ENCODE measurements around the gene ARHGEF7.
"Not testable (repeated sequence)": the region's sequence is repeated elsewhere in the genome, so short reads cannot be mapped to it uniquely, and the experiment has no call there.

ARHGEF7 gene

DNA sequence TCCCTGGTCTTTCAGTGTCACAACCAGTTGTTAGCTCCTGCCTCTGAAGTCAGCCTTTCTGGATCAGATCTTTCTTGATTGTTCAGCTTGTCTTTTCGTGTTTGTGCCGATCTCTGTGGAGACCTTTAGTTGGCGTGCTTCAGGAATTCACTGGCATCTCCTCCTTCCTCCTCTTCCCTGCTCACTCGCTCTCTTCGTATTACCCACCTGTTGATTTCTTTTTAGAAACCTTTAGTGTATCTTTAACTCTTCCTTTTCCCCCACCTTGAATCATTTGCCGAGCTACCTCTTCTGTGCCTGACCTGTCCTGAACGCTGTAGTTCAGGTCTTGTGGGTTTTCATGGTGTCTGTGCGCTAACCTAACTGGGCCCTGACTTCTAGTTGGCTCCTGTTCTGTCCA lies 141.3 kb downstream of the ARHGEF7 start:
- no peak for DNase-seq
- in situ Hi-C loops (cut with HindIII; ENCODE audit: low pct_ligation_motif_present, low pct_unique_long_range_greater_than_20kb, low sequenced_read_pairs): no loop called here

DNA sequence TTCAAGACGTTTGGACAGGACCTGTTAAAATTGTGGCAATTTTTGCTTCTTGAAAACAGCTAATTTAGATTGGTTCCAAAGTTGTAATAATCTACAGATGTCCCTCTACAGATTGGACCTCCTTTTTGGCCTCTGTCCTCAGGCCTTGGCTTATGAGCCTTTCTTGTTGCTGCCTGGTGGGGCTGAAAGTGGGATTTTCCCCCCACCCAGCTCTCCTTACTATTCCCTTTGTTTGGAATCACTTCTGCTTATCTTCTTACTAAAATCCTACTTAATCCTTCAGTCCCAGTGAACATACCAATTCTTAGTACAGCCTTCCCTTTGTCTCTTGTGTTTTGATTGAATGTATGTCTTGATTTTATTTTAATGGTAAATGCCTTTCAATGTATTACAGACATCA lies 141.8 kb downstream of the ARHGEF7 start:
- in situ Hi-C loops (cut with HindIII; ENCODE audit: low pct_ligation_motif_present, low pct_unique_long_range_greater_than_20kb, low sequenced_read_pairs): no loop called here
- DNase-seq: no peak

DNA sequence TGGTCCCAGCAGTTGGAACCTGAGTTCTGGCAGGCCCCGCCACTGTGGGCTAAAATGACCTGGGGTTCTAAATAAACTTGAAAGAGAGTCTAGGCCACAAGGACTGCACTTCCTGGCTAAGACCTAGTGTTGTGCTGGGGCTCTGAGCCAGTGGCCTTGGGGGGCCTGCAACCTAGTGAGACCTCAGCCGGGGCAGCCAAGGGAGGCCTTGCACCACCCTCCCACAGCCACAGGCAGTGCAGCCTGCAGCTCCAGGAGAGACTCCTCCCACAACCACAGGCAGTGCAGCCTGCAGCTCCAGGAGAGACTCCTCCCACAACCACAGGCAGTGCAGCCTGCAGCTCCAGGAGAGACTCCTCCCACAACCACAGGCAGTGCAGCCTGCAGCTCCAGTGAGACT lies 142.8 kb downstream of the ARHGEF7 start:
- in situ Hi-C loops (cut with HindIII; ENCODE audit: low pct_ligation_motif_present, low pct_unique_long_range_greater_than_20kb, low sequenced_read_pairs); DNase-seq: not testable (repeated sequence)

DNA sequence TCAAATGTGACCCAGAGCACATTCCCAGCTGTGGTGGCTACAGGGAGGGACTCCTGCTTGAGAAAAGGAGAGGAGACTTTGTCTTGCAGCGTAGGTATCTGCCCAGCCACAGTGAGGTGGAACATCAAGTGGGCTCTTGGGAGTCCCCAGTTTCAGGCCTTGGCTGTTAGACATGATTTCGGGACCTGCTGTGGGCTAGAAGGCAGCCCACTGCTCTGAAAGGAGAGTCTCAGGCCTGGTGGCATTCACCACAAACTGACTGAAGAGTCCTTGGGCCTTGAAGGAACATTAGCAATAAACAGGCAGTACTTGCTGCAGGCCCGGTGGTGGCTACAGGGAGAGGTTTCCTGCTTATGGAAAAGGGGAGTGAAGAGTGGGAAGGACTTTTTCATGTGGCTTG lies 143.5 kb downstream of the ARHGEF7 start:
- DNase-seq: no peak

DNA sequence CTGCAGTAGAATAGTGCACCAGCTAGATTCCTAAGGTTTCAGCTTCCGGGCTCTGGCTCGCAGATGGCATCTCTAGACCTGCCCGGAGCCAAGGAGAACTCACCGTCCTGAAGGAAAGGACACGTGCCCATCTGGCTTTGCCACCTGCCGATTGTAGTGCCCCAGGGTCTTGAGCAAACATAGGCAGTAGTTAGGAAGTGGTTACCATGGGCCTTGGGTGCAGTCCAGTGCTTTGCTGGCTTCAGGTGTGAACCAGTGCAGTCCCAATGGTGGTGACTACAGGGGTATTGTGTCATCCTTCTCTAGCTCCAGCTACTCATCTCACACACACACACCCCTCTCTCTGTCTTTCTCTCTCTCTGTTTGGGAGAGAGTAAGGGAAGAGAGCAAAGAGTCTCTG lies 143.9 kb downstream of the ARHGEF7 start:
- in situ Hi-C loops (cut with HindIII; ENCODE audit: low pct_ligation_motif_present, low pct_unique_long_range_greater_than_20kb, low sequenced_read_pairs): no loop called here
- DNase-seq: no peak

More for the DNA sequence above, 143.5 kb downstream of the ARHGEF7 start:
- in situ Hi-C loops (cut with HindIII; ENCODE audit: low pct_ligation_motif_present, low pct_unique_long_range_greater_than_20kb, low sequenced_read_pairs): no loop called here

DNA sequence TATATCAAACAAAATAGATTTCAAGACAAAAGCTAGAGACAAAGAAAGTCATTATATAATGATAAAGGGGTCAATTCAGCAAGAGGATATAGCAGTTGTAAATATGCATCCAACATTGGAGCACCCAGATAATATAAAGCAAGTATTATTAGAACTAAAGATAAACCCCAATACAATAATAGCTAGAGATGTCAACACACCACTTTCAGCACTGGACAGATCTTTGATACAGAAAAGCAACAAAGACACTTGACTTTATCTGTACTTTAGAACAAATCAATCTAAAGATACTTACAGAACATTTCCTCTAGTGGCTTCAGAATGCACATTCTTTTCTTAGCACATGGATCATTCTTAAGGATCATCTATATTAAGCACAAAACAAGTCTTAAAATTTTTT lies 146.2 kb downstream of the ARHGEF7 start:
- in situ Hi-C loops (cut with HindIII; ENCODE audit: low pct_ligation_motif_present, low pct_unique_long_range_greater_than_20kb, low sequenced_read_pairs): no loop called here
- no peak for DNase-seq

DNA sequence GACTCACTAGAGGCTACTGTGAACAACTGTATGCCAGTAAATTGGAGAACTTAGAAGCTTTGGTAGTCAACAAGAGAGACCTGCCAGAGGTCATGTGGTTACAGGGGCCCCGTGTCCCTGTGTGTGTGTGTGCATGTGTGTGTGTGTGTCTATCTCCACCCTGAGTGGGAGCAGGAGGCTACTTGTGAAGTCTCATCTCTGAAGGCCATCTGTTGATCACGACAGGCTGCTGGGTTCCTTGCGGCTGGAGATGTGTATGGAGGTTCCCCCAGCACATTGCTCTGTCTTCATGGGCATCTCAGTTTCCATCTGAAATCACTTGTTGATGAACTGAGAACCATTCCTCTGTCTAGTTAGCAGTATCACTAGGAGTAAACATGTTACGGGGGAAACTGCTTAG lies 147.2 kb downstream of the ARHGEF7 start:
- no peak for DNase-seq

DNA sequence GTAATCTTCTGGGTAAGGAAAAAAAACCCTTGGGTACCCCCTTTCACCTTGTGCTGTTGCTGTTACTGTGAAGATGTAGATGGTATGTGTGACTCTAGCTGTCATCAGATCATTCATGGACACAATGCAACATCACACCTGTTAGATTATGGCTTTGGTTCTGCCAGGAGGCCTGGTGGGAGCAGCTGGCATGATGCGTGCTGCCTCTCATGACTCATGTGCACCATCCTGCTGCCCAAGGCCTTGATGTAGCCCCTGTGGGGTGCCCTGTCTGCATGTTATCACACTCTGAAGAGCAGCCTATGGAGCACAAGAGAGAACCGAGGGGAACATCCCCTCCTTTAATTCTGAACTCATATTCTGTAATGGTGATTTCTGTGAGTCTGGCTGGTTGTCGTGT lies 147.6 kb downstream of the ARHGEF7 start:
- in situ Hi-C loops (cut with HindIII; ENCODE audit: low pct_ligation_motif_present, low pct_unique_long_range_greater_than_20kb, low sequenced_read_pairs): no loop called here
- DNase-seq: no peak

More for the DNA sequence above, 147.2 kb downstream of the ARHGEF7 start:
- in situ Hi-C loops (cut with HindIII; ENCODE audit: low pct_ligation_motif_present, low pct_unique_long_range_greater_than_20kb, low sequenced_read_pairs): no loop called here

DNA sequence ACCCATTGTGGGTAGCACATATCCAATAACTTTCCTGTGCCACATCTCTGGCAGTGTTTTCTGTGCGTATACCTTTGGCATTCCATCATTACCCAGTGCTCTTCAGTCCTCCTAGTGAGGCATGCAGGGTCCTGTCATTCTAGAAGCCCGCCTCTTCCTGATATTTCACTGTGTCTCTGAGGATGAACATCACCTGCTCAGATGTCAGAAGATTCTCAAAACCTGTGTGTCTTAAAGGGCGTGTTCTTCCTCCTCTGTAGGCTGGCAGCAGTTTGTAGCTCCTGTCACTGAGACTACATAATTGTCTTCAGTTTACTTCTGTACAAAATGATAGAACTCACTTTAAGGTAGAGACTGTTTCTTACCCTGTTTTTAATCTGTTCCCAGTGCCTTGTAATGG lies 148.5 kb downstream of the ARHGEF7 start:
- no peak for DNase-seq
- in situ Hi-C loops (cut with HindIII; ENCODE audit: low pct_ligation_motif_present, low pct_unique_long_range_greater_than_20kb, low sequenced_read_pairs): no loop called here

DNA sequence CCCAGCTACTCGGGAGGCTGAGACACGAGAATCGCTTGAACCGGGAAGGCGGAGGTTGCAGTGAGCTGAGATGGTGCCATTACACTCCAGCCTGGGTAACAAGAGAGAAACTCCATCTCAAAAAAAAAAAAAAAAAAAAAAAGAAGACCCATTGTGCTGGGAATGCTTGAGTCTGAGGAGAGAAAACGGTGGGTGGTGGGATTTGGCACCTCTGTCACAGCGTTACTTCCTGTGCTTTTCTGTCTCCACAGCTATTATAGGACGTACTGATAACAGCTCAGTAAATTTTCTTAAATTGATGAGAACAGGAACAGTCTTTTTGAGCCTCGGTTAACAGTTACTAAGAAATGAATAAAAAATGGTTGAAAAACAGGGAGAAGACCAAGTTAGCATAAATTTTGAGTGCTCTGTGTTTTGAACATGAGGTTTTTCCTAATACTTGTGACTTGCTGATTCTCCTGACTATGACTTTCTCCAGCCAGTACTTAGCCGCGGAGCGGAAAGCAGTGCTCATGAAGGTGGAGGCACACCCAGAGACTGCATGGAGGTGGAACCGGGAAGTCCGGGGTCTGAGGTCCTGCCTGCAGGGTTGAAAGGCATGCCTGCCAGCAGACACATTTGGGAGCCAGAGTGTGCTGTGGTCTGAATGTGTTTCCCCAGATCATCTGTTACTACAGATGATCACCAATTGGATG lies 150.0 kb downstream of the ARHGEF7 start:
- in situ Hi-C loops (cut with HindIII; ENCODE audit: low pct_ligation_motif_present, low pct_unique_long_range_greater_than_20kb, low sequenced_read_pairs): no loop called here
- DNase-seq: no peak

DNA sequence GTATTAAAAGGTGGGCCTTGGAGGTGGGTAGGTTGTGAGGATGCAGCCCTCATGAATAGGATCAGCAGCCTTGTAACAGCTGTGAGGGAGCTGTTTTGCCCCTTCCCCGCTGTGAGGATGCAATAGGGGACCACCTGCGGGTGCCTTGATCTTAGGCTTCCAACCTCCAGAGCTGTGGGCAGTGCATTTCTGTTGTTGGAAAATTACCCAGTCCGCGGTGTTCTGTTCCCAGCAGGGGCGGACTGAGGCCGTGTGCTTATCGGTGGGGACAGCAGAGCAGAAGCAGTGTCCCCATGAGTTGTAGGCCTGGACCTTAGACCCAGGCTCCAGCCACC lies 150.6 kb downstream of the ARHGEF7 start:
- in situ Hi-C loops (cut with HindIII; ENCODE audit: low pct_ligation_motif_present, low pct_unique_long_range_greater_than_20kb, low sequenced_read_pairs): no loop called here

DNA sequence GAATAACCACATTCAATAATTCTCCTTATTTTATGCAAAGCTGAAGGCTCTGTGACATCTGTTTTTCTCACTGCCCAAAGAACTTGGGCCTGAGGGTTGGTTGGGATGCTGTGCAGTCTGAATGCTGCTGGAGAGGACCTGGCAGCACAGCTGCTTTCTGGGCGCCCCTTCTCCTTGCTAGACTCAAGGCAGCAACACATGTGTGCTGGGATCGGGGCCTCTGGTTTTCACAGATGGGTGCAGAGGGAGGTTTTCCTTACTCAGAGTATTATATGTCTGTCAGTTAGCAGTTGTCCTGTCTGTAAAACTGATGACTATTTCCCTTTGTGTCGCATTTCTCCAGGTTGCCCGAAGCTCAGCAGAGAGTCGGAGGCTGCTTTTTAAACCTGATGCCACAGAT lies 152.1 kb downstream of the ARHGEF7 start:
- DNase-seq: no peak
- in situ Hi-C loops (cut with HindIII; ENCODE audit: low pct_ligation_motif_present, low pct_unique_long_range_greater_than_20kb, low sequenced_read_pairs): no loop called here

More for the DNA sequence above, 150.6 kb downstream of the ARHGEF7 start:
- no peak for DNase-seq

DNA sequence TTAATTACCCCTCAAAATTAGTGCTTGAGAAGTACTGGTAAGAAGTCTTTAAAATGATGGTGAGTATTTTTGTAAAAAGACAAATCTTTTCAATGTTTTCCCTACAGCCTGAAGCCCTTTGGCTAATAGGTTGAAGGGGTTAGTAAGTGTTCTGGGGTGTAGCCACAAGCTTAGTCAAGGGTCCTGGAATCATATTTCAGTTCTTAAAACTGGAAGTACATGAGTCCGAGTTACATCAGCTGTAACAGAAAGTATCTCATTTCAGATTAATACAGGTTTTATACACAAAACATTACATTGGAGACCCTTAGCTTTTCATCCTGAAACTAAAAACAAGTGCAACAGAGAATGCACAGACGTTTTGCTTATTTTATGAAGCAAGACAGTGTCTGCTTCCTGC lies 152.7 kb downstream of the ARHGEF7 start:
- no peak for DNase-seq
- in situ Hi-C loops (cut with HindIII; ENCODE audit: low pct_ligation_motif_present, low pct_unique_long_range_greater_than_20kb, low sequenced_read_pairs): no loop called here

DNA sequence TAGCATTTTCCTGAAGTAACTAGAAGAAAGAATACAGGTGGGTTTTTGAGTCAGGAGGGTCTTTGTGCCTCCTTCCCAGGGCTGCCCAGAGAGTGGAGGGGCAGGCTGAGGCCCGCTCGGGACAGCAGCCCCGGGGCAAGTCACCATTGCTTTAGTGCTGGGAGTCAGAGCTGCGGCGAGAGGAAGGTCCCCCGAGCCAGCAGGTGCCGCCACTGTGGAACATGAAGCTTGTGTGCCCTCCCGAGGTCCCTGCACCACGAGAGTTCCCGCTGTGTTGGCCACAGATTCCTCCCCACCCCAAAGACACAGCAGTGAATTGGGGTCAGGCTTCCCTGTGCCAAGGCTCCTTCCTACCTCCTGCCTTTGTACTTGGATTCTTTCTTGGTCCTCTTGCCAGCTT lies 154.4 kb downstream of the ARHGEF7 start:
- DNase-seq: no peak
- in situ Hi-C loops (cut with HindIII; ENCODE audit: low pct_ligation_motif_present, low pct_unique_long_range_greater_than_20kb, low sequenced_read_pairs): no loop called here

DNA sequence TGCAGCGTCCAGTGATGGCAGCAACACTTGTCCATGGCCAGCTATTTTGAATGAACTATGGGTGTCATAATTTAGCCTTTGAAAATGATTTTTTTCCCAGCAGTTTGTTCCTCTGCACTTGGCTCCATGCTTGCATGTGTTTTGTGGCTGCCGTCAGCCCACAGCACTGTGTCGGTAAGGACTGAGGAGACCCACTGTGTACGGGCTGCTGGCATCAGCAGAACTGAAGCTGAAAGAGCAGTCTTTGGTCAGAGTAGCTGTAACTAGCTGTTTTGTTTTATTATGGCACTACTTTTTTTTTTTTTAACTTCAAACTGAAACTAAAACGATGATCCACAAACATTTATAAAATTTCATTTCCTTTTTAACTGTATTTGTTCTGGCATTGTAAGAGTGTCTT lies 155.0 kb downstream of the ARHGEF7 start:
- DNase-seq: no peak
- in situ Hi-C loops (cut with HindIII; ENCODE audit: low pct_ligation_motif_present, low pct_unique_long_range_greater_than_20kb, low sequenced_read_pairs): no loop called here

DNA sequence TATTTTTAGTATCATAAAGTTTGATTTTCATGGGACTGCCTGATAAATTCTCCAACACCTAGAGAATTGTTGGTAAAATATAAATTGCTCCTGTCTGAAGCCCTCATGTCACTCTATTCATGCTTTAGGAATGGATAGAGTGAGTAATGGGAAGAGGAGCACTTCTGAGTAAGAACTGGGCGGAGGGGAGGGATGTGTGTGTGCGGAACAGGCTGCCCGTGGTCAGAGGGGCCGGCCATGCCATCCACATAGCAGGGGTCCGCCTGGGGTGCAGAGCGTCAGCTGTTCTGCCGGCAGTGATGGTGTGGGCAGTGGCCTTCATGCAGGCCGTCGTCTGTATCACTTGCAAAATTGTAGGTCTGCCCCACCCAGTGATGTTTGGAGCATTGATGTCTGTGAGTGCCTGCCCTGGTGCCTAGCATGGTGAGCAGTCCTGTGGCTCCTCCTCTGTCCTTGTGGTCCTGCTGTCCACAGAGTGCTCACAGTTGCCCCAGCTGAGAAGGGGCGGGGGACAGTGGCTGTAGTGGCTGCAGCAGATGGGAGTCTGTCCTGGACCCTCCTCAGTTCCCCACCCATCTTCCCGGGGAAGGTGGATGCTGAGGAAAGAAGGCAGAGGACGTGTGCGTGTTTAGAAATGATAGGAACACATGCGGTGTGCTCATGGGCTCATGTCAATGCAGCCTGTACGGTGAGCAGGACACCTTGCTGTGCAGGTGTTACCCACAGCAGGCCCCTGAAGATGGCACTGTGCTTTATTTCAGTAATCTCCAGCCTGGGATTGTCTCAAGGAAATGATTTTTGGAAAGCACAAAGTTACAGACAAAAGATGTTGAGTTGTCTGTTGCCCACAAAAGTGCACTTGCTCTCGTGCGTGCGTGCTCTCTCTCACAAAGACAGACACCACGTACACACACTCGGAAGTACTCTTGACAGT lies 155.9 kb downstream of the ARHGEF7 start:
- in situ Hi-C loops (cut with HindIII; ENCODE audit: low pct_ligation_motif_present, low pct_unique_long_range_greater_than_20kb, low sequenced_read_pairs): no loop called here
- no peak for DNase-seq

DNA sequence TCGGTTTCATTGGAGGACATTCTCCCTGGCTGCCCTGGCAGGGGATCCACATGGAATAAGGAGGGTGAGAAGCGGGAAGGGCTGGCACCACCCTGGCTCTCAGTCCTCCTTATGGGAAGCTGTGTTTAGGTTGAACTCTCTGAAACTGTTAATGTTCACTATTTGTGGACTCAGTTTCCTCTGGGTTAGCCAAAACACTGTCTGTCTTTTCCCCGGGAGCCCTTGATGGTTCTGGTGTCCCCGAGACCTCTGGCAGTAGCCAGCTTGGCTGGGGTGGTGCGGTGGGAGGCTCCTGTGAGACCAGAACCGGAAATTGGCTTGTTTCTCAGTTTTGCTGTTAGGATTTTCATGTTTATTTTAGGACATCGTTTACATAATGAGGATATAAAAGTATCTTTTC lies 157.0 kb downstream of the ARHGEF7 start:
- DNase-seq: no peak
- in situ Hi-C loops (cut with HindIII; ENCODE audit: low pct_ligation_motif_present, low pct_unique_long_range_greater_than_20kb, low sequenced_read_pairs): no loop called here

DNA sequence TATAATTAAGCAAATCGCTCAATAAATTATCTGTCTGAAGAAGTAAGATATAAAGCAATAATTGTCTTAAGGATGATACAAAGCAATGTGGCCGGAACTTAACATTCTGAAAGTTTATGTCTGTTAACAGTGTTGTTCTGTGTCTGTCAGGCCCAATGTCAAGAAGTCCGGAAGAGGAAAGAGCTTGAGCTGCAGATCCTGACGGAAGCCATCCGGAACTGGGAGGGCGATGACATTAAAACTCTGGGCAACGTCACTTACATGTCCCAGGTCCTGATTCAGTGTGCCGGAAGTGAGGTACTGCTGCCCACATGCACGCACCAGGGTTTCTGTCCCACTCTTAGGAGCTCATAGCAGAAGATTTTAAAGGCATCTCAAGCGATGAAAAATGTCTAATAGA lies 160.3 kb downstream of the ARHGEF7 start:
- no peak for DNase-seq

DNA sequence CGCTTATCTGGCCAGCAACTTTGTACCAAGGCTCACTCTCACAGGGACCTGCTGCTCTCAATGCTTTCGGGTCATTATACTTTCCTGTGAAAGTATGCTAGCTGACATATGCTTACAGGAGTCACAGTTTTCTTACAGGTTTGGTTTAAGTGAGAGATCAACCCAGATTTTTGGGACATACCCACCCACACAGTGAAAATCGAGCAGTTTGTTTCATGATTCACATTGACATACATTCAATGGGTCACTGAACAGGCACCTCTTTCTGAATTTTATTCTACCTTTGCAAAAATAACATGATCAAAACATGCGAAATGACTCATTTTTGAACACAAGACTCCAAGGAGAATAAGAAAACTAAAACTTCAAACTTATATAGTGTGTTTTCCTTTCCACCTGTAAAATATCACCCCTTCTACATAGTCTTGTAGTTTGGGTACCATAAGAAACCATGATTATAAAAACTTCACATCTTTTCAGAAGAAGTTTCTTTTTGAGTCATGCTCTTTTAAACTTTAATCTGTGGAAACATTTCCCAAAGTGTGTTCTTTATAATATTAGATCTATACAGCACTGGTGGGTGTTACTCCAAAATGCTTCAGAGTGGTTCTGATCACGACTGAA lies 161.0 kb downstream of the ARHGEF7 start:
- in situ Hi-C loops (cut with HindIII; ENCODE audit: low pct_ligation_motif_present, low pct_unique_long_range_greater_than_20kb, low sequenced_read_pairs): no loop called here
- DNase-seq: no peak

More for the DNA sequence above, 160.3 kb downstream of the ARHGEF7 start:
- in situ Hi-C loops (cut with HindIII; ENCODE audit: low pct_ligation_motif_present, low pct_unique_long_range_greater_than_20kb, low sequenced_read_pairs): no loop called here

All from ACHN (cell line).